Stimulated activated naive CD4-positive, alpha-beta T cell (primary cell): Measurements from ENCODE around the gene ITPR2.
"Not testable (repeated sequence)": the region's sequence is repeated elsewhere in the genome, so short reads cannot be mapped to it uniquely, and the experiment has no call there.

Experiments used
- DNase-seq, 6 experiments: peaks; one replicate each; lab custom pipeline; 2025; lab: John Stamatoyannopoulos, UW

Gene ITPR2

DNA sequence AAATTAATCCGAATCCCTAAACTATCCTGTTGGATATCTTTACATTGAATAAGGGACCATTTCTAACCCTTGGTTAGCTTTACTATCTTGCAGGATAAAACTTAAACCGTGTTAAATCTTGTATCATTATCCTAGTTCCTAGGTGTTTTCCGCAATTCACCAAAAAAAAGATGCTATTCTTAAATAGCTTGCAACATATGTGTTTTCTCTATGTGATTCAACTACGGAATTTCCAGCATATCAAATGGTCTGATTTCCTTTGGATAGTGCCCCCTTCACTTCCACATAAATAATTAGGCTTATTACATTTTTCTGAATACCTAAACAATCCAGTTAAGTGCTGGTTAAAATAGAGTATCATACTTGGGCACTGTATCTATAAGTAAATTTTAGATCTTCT, 130.3 kb downstream of the ITPR2 start:
- DNase-seq = no peak

DNA sequence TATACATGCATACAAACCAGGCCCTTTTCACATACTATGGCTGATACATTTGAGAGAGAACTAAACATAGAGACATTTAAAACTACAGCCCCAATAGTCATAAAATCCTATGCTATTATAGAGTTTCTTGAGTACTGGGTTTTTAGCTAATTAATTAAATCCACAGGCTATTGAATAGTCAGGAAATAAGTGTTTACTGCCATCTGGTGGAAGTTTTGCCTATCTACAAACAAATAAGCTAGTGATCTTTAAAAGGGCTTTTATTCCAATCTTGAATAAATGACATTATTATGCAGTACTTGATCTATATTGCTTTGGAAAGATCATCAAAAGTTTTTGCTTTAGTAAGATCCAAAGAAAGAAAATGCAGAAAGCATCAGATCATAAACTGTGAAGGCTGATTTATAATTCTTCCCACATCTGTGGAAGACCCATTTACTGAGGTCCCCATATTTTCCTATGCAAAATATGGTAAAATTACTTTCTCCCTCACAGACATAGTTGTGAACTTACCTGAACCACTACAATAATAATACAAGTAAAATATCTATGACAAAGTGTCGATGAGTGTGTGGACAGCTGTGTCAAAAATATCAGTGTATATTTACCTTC, 131.3 kb downstream of the ITPR2 start:
- DNase-seq = peak in 2 of 6 experiments; percentile 11 to 14

DNA sequence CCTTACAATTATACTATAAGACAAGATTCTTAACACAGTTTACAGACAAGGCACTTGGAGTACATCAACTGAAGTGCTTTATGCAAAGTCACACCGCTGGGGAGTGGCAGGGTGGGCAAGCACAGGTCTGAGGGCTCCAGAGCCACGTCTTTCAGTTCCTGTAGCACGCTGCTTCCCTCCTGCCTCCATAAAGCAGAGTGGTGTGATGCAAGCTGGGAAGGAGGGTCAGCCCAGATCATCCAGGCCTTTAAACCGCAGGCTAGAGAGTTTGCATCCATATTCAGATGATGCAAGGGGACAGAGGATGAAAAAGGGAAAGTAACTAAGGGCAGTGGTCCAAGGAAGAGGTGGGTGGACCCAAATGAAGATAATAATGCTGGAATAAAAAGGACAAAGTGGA, 132.6 kb downstream of the ITPR2 start:
- DNase-seq = no peak

DNA sequence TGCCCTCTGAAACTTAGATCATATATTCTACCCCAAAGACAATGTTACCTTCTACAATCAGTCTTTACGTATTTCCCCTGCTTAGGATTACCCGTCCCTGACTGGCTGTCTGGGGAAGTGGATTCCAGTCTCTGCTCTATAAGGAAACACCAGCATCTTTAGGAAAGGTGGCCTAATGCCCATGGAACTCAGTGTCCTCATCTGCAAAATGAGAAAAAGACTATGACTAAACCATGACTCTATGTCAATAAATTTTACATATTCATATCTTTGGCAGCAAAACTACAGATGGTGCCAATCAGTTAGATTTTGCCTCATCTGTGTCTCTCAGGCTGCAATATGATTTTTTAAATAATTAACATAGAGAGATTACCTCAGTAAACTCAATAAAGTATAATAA, 133.8 kb downstream of the ITPR2 start:
- DNase-seq = no peak

DNA sequence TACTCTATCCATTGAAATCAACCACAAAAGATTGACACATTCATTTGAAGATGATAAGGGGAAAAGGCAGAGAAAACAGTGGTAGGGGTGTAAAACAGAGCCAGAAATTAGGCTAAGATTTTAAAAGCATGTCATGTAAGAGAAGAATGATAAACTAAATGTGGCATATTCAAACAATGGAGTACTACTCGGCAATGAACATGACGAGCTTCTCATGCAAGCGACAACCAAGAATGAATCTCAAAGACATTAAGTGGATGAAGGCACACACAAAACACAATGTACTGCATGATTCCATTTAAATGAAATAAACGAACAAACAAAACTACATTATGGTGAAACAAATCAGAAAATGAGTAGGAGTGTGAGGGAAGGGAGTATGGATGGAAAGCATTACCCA, 134.8 kb downstream of the ITPR2 start:
- DNase-seq = no peak

DNA sequence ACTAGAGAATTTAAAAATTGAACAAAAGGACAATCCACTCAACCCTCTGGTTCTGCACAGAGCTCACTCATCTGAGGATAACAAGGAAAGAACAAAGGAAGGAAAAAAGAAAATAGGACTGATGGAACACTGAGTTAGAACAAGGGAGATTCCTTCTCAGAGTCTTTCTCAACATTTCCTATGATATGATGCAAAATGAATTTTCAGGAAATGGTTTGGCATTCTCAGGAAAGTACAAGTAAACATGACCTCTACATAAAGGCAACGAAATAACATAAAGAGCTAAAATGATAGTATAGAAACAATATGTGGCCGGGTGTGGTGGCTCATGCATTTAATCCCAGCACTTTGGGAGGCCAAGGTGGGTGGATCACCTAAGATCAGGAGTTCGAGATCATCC, 135.8 kb downstream of the ITPR2 start:
- DNase-seq = no peak

DNA sequence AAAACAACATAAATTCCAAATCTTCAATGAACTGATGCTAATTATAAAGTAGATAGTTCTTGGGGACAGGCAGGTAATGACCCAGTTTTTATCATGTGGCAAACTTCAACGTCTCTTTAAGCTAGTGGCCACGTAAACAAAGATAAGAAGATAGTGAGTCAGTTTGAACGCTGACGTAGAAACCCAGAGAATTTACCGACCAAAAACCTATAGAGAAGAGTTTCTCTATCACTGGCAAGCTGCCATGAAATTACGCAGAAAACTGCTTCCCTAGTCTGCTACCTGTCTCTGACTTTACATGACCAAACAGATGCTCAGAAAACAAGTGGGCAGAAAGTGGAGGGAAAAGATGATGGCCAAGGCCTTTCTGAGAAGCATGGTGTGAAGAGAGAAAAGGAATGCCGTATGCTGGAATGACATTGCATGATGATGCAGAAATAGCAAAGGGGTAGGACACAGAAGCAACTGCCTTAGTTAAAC, 136.3 kb downstream of the ITPR2 start:
- no peak for DNase-seq

DNA sequence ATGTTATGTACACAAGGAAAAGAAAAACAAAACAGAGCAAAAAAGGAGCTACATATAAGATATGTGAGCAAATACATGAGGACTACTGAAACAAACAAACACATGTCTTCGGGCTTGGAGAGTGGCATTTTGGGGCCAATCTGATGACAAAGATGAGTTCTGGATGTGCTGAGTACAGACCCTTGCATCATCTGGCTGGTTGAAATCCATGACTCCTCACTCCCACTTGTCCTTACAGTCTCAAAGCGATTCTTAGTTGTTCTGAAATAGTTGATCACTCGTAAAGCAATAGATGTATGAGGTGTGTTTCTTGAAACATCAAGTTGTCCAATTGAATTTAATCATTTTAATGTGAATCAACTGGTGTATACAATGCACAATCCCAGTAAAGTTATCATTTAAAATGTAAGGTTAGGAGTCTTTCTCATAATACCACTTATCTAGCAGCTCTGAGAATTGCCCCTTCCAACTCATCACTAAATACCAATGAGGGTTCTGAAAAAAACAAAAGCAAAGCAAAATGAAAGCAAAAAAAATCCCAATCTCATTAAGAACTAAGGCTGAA, 136.9 kb downstream of the ITPR2 start:
- DNase-seq = no peak

DNA sequence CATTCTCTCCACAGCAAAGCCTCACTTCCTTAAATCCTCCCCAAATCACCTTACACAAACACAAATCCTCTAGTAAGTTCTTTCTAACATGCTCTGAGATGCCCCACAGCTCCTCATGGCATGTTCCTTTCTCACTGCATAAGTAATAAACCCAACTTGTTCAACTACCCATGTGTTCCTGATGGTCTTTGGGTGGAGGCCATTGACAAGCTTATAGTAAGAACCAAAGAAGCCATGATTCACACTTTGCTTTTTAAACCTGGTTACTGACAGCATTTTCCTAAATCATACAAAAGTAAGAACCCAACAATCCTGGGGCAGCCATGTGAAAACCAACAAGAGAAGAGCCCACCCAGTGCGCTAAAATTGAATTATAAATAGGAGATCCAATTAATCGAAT, 138.6 kb downstream of the ITPR2 start:
- no peak for DNase-seq

DNA sequence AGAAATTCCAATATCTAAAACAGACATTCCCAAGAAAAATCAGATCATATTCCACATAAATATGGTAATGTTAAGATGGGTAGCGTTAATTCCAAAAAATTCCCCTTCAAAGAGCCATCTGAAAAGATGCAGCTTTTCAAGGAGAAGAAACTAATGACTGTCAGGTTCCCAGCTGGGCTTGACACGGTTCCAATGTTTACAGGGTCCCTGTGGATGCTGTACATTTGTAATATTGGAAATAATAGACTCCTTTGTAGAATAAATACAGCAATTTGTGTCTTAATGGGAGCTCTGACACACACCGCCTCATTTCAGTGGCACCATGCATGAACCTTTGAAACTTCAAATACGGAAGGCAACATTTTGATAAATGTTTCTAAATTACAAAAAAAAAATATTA, 140.6 kb downstream of the ITPR2 start:
- DNase-seq = no peak

DNA sequence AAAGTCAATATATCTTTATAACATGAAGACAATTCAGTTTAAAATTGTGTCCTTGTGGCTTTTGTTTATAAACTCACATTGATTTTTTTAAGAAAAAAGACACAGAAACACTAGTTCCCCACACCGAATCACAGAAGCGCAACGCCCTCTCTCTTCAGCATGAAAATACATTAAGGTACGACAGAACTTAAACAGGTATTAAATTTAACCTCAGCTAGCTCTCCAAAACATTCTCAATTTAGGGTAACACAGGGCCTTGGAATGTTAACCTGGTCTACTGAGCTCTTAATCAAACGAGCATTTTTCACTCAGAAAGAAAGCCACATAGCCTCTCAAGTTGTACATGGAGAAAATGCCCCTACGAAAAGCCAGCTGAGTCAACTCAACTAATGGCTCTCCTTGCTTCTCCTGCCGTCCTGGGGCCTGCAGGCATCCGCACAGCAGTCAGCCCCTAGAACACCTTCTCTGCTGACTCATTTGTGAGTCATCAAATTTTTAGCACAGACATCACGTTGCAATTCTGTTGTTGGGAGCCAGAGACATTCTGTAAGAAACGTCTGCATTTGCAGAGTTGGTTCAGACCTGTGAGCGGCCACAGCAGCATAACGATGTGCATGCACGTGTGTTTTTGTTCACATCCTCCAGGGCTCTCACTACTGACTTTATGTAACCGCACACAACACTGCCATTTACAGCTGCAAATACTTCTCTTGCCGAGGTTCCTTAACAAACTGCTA, 141.6 kb downstream of the ITPR2 start:
- DNase-seq = no peak

DNA sequence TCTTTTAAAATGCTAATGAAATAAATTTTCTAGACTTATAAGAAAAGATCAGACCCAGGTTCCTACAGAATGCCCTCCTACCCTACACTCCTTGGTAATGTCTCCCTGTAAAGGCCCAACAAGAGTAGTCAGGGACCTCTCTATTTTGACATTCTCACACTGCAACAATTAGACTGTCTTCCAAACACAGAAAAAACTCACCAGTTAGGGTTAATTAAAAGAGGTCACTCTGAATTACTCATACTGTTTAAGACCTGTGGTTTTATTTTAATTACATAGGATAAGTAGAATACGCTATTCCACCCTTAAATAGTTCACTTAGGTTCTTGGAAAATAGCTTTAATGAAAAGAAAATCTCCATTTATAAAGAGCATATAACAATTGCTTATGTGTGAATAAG, 142.4 kb downstream of the ITPR2 start:
- no peak for DNase-seq

DNA sequence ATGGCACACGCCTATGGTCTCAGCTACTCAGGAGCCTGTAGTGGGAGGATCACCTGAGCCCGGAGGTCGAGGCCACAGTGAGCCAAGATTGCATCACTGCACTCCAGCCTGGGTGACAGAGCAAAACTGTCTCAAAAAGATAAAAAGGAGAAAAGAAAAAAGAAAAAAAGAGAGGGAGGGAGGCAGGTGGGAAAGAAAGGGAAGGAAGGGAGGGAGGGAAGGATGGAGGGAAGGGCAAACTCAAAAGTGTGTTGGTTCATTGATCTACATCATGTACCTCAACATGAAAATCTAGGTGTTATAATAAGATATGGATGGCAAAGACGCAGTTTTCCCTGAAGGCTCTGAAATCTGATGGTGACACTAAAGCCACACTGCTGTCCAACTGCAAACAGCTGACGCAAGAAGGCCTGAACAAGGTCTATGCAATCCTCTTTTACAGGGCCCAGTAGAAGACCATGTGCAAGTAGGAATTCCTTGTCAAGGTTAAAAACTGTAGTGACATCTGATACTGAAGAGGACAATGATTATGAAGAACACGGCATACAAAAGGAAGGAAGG, 143.6 kb downstream of the ITPR2 start:
- no peak for DNase-seq

DNA sequence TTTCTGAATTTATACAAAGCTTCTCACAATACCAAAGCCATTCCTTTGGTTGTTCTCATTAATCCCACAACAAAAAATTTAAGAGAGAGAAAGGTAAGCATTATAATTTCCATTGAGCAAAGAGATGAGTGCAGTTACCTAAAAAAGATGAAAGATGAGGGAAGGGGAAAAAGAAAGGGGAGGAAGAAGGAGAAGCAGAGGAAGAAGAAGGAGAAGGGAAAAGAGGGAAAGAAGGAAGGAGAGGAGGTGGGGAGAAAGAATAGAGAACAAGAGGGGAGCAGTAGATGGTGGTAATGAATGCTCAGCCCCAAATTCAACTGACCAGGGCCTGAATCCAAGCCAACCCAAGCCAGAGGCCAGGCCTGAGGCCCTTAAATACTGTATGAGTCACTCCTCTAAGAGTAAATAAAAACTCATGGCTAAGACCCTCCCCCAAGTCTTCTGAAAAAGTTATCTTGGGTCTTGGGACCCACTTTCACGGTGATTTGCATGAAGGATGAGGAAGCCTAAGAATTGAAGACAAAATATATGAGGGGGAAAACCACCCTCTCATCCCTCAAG, 144.6 kb downstream of the ITPR2 start:
- DNase-seq = no peak

DNA sequence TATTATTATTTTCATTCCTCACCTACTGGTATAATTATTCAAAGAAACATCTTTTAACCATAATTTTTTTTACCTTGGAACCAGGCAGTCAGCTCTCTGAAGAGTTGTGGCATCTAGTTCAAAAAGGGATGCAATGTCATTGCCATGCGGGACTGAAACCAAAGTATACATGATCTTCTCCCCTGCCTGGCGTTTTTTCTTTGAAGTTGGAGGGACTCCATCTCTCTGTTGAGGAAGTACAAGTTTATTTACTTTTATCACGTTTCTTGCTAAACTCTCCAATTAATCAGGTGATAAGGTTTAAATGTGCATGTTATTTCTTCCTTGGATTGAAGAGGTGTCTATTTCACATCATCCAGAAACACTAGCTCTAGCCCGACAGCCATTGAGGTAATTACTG, 146.6 kb downstream of the ITPR2 start:
- no peak for DNase-seq

DNA sequence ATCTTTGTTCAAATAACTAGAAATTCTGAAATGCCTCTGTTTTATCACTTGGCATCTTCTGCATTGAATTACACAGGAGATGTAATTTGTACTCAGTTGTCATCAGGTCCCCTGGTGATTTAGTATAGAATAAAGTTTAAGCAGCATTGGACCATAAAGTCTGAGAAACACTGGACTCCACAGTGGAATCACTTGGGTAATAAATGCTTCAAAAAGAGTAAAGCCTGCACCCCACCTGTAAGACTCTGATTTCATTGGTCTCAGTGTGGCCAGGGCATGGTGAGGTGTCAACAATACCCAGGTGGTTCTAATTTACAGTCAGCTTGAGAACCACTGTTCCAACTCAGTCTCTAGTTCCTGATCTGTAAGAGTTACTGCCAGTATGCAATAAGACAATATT, 148.9 kb downstream of the ITPR2 start:
- DNase-seq = no peak

DNA sequence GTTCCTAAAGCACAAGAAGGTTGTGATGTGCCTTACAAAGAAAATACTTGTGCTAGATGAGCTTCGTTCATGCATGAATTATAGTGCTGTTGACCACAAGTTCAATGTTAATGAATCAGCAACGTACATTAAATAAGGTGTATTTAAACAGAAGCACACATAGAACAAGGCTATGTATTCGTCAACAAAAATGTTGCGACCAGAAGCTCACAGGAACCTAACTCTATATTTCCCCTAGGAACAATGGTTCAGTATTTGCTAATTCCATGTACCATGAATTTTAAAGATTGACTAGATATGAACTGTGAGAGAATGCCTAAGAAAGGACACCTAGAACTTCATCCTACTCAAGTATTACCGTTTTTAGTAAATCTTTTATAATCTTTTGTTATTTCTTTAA, 149.6 kb downstream of the ITPR2 start:
- no peak for DNase-seq

DNA sequence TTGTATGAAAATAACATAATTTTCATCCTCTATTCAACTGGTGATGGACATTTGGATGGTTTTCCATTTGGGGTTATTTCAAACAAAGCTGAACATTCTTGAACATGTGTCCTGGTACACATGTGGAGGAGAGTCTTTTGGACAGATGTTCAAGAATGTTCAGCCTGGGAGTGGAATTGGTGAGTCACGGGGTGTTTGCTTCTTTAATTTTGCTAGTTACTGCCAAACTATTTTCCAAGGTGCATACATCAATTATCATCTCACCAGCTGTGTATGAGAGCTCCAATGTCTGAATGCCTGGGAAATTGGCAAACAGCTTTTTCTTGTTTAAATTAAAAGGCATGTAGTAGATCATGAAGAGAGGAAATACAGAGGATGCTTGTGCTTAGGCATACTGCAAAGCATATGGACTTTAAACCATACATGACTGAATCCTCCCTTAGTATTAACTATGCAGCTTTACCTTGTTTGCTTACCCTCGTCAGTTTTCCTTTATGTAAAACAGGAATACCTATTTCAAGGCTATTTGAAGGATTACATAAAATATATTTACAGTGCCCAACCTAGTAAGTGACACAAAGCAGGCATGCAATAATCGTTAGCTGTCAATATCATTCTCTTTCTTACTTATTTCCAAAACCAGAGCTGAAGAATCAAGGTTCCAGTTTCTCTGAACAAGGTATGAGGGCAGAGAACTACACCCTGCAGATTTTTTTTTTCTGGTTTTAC, 152.1 kb downstream of the ITPR2 start:
- no peak for DNase-seq

DNA sequence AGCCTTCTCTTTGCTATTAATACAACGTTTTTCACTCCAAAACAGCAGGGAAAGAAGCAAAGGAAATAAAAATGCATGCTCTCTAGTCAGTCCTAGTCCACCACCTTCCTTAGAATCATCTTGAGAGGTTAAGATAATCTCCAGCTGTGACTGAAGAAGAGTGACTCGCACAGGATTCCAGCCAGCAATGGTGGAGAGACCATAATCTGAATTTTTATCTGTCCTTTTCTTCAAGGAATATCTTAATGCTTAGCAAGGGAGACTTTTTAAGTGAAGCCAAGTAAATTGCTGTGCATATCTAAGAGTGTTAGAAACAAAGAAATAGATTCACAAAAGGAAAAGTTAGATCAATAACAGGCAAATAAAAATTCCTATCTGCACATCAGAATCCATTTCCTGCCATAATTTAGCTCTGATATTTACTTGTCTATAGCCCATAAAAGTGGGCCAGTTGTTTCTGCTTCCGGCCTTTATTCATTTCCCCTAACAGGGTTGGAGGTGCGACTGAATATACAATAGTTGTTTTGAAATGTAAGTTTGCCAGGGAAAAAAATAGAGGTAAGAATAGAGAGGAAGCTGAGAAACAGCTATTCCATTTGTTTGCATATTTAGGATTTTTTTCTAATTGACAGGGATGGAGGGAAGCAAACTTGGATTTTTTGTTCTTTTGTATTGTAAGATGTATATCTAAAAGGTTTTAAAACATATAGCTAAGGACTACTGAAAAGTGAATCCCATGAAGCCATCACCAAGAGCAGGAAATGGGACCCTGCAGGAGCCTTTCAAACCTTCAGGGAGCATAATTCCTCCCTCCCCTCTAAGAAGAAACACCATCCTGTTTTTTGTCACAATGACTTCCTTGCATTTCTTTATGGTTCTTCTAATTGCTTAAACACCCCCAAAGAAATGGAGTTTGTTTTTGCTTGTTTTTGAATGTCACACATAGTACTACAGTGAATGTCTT, 154.0 kb downstream of the ITPR2 start:
- DNase-seq = no peak

DNA sequence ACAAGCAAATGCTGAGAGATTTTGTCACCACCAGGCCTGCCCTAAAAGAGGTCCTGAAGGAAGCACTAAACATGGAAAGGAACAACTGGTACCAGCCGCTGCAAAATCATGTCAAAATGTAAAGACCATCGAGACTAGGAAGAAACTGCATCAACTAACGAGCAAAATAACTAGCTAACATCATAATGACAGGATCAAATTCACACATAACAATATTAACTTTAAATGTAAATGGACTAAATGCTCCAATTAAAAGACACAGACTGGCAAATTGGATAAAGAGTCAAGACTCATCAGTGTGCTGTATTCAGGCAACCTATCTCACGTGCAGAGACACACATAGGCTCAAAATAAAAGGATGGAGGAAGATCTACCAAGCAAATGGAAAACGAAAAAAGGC, 161.5 kb downstream of the ITPR2 start:
- DNase-seq = not testable (repeated sequence)

DNA sequence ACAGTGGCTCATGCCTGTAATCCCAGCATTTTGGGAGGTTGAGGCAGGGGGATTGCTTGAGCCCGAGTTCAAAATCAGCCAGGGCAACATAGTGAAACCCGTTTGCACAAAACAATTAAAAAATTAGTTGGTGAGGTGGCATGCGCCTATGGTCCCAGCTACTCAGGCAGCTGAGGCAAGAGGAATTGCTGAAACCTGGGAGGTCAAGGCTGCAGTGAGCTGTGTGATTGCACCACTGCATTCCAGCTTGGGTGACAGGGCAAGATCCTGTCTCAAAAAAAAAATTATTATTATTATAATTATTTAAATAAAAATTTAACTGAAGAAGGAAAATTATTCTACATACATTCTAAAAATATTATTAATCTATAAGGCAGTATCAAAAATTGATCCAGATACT, 164.1 kb downstream of the ITPR2 start:
- DNase-seq = no peak
